Endothelial cell (in vitro differentiated cells): ENCODE data around the gene AKAP5. TPM values are rescaled to one million over a fixed set of nuclear protein-coding genes. Genes with fewer than 3 reads are reported as not detected.

ENCODE experiments used
- DNase-seq: peaks from one replicate; pipeline ENCODE4 v3.0.0; 2021; ENCODE audit warnings: low spot score
- H3K27ac Mint-ChIP-seq: one replicate; pipeline ENCODE4 v1.8.0; 2021; ENCODE audit warnings: mixed read lengths, inconsistent platforms; ENCODE audit not compliant: unreplicated experiment
- H3K27me3 Mint-ChIP-seq: one replicate; pipeline ENCODE4 v1.8.0; 2021; ENCODE audit warnings: mild to moderate bottlenecking, moderate library complexity, mixed read lengths, inconsistent platforms; ENCODE audit not compliant: unreplicated experiment
- H3K36me3 Mint-ChIP-seq: one replicate; pipeline ENCODE4 v1.8.0; 2021; ENCODE audit warnings: mild to moderate bottlenecking, low read depth, mixed read lengths, inconsistent platforms; ENCODE audit not compliant: unreplicated experiment
- H3K4me1 Mint-ChIP-seq: one replicate; pipeline ENCODE4 v1.8.0; 2021; ENCODE audit warnings: mild to moderate bottlenecking, mixed read lengths, inconsistent platforms; ENCODE audit not compliant: unreplicated experiment
- H3K4me3 Mint-ChIP-seq: one replicate; pipeline ENCODE4 v1.8.0; 2021; ENCODE audit warnings: mild to moderate bottlenecking, mixed read lengths, inconsistent platforms; ENCODE audit not compliant: unreplicated experiment
- H3K9me3 Mint-ChIP-seq: one replicate; pipeline ENCODE4 v1.8.0; 2021; ENCODE audit warnings: mixed read lengths, inconsistent platforms; ENCODE audit not compliant: unreplicated experiment
- total RNA-seq: library from RNA; stranded (reverse); fragmentation: NEBNext Ultra II Directional; extraction: Animal tissue kit (Norgen Biotek cat#: 25700); gene quantifications from one replicate; pipeline ENCODE4 v1.2.1, GENCODE V29; 2021; ENCODE audit not compliant: unreplicated experiment
- TF ChIP-seq, protein P1 (sequence below): fragments of 200-600 bp; sonication (generic); IDR thresholded peaks from one replicate; pipeline ENCODE4 v1.5.0; 2021; ENCODE audit warnings: antibody characterized with exemption; ENCODE audit not compliant: unreplicated experiment

Gene AKAP5
- total RNA-seq, 1 donor from 2014 or later, result 6.1 TPM

DNA sequence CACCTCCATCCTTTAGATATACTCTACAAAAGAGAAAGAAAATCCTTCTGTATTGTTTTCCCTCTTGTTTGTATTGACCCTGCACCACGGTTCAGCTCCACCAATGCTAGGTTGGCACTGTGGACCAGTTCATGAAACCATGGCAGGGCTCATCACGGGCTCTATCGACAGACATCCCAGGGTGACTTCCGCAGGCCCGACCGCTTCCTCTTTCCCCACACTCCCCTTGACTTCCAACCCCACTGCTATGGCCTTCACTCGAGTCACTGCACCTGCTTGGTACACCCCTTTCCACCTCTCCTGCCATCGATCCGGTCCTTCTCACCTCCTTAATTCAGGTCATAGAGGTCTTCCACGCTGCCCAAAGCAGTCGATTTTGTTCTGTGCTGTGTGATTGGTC lies 21.2 kb upstream of the AKAP5 start:
- TF ChIP-seq, protein P1, sequence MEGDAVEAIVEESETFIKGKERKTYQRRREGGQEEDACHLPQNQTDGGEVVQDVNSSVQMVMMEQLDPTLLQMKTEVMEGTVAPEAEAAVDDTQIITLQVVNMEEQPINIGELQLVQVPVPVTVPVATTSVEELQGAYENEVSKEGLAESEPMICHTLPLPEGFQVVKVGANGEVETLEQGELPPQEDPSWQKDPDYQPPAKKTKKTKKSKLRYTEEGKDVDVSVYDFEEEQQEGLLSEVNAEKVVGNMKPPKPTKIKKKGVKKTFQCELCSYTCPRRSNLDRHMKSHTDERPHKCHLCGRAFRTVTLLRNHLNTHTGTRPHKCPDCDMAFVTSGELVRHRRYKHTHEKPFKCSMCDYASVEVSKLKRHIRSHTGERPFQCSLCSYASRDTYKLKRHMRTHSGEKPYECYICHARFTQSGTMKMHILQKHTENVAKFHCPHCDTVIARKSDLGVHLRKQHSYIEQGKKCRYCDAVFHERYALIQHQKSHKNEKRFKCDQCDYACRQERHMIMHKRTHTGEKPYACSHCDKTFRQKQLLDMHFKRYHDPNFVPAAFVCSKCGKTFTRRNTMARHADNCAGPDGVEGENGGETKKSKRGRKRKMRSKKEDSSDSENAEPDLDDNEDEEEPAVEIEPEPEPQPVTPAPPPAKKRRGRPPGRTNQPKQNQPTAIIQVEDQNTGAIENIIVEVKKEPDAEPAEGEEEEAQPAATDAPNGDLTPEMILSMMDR, result no peak
- H3K4me1 Mint-ChIP-seq, result peaks cover 3% of the 10 kb centered on the region
- peaks cover 3% of the 10 kb centered on the region for H3K27me3 Mint-ChIP-seq
- no peaks in the 10 kb centered on the region for H3K9me3 Mint-ChIP-seq
- H3K36me3 Mint-ChIP-seq, result peaks cover 13% of the 10 kb centered on the region
- no peak overlapping the region for H3K4me3 Mint-ChIP-seq
- no peak for DNase-seq
- no peak overlapping the region for H3K27ac Mint-ChIP-seq

GRCh38 chr14:64444984-64445845 lies 20.1 kb upstream of the AKAP5 start:
- no peak for DNase-seq
- Mint-ChIP-seq H3K9me3 (no peaks in the 10 kb centered on the region), H3K36me3 (peaks cover 12% of the 10 kb centered on the region), H3K27me3 (peaks cover 3% of the 10 kb centered on the region), H3K4me3 (no peak overlapping the region), H3K27ac (no peak overlapping the region), H3K4me1 (peaks cover 3% of the 10 kb centered on the region)
- TF ChIP-seq, protein P1, result no peak

GRCh38 chr14:64447876-64448670 lies 17.2 kb upstream of the AKAP5 start:
- H3K36me3 Mint-ChIP-seq, result peaks cover 7% of the 10 kb centered on the region
- H3K9me3 Mint-ChIP-seq, result no peaks in the 10 kb centered on the region
- no peak overlapping the region for H3K27ac Mint-ChIP-seq
- H3K4me3 Mint-ChIP-seq, result no peak overlapping the region
- TF ChIP-seq, protein P1, result no peak
- DNase-seq, result no peak
- no peaks in the 10 kb centered on the region for H3K27me3 Mint-ChIP-seq
- H3K4me1 Mint-ChIP-seq, result peaks cover 3% of the 10 kb centered on the region

GRCh38 chr14:64450255-64450654 lies 15.0 kb upstream of the AKAP5 start:
- no peak for DNase-seq
- Mint-ChIP-seq H3K27ac (no peak overlapping the region), H3K27me3 (no peaks in the 10 kb centered on the region), H3K4me1 (peaks cover 3% of the 10 kb centered on the region), H3K36me3 (peaks cover 7% of the 10 kb centered on the region), H3K9me3 (no peaks in the 10 kb centered on the region), H3K4me3 (no peak overlapping the region)
- TF ChIP-seq, protein P1, result no peak
